Stimulated activated naive CD8-positive, alpha-beta T cell treated with anti-CD3 and anti-CD28 coated beads, Interleukin-15, Interleukin-2, amounts not matched to agents 100 U/mL and 50 U/mL, for 24 hours (primary cell): ENCODE data around the gene CR2.
A peak's percentile ranks its signal among the peaks of the same experiment; 100 is the strongest.
"Not testable (repeated sequence)": the region's sequence is repeated elsewhere in the genome, so short reads cannot be mapped to it uniquely, and the experiment has no call there.

ENCODE experiments used
- ATAC-seq: fragments of 150-1000 bp; cut with Tn5 transposase; one replicate; pipeline ENCODE4 v1.10.0; 2021
- DNase-seq: peaks from one replicate; pipeline ENCODE4 v3.0.0; 2021

The CR2 gene

DNA sequence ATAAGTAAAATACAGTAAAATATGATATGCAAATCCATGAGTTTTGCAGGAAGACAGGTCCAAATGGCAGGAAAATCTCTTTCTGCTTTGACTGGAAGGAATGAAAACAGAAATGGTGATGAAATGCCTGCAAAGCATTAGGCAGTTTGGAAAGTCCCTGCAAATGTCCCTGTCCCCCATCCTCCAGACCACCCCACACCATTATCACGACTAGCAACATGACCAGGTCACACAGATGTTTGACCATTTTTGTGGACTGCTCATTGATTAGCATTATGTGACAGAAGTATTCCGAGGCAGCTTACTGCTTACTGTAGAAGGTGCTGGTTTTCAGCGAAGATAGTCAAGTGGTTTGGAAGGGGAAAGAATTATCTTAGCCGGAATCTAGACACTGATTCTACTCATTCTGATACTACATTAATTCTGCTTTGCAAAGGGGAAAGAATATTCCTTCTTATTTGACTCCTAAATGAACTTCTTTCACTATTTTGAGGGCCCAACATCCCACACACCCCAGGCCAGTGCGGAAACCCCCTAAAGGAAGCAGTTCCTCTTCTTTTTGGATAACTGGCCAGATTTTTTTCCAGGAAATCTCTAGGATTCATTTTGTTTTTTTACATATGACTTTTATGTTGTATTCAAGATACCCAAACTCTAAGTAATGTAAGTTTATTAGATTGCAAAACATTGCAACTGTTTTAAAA lies 9.5 kb upstream of the CR2 start:
- ATAC-seq = no peak
- no peak for DNase-seq

DNA sequence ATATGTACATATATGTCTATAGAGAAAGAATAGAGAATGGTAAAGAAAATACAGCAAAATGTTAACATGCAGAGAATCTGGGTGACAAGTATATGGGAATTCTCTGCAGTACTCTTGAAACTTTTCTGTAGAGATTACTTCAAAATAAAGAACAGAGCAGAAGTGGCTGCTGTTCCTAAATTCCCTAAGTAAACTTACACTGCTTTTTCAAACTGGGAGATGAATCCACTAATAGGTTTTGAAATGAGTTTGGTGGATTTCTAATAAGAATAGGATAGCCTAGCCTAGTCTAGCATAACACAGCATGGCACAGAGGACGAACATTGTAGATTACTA lies 450 bp upstream of the CR2 start:
- ATAC-seq (no peak), DNase-seq (no peak)

DNA sequence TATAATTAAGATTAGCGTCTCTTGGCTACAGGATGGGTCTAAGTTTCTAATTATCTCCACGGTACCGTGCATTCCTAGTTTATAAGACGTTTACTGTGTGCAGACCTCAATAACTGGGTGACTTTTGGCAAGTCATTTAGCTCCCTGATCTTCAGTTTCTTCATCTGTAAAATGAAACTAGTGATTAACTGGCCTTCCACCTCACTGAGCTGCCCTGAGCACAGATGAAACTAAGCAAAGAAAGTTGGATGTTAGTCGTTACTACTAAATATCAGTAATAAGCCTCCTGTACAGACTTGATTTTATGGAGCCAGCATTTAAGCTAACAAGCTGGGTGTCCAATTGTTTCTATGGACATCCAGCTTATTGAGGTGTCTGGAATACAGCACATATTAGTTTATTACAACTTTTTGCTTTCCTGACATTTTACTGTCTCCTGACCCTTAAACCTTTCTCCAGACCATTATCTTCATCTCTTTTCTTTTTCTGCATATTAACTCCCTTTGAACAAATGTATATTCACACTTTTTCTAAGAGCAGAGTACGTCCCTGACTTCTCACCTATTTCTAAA lies 1.1 kb downstream of the CR2 start:
- DNase-seq = no peak

DNA sequence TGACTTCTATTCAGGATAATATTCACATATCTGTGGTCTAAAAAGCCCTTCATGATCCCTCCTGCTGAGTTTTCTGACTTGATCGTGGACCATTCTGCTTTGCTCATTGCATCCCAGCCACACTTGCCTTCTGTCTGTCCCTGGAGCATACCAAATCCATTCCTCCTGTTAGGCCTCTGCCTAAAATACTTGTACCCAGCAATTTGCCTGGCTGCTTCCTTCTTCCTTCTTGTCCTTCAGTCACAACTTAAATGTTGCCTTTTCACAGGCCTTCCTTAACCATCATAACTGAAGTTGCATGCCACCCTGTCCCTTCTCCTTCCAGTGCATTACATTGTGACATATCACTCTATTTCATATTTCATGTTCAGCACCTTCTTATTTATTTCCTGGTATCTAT lies 4.3 kb downstream of the CR2 start:
- ATAC-seq = no peak
- DNase-seq = no peak

More for the DNA sequence above, 1.1 kb downstream of the CR2 start:
- ATAC-seq = peak; percentile 21

DNA sequence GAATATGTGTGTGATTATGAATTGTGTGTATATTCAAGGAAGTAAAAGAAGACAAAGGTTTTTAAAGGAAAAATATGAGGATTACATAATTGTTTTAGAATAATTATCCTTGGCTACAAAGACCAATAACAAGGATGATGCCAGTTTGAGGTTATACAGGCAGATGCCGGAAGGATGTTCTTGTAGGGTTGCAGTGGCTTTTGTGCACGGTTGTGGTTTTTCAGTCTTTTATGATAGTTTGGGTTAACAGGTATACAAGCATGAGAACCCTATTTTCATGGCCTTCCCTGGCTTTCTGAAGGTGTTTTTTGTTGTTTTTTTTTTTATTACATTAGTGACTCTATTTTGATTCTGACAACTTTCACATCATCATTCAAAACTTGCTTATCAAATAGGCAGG lies 4.9 kb downstream of the CR2 start:
- DNase-seq (no peak), ATAC-seq (no peak)

DNA sequence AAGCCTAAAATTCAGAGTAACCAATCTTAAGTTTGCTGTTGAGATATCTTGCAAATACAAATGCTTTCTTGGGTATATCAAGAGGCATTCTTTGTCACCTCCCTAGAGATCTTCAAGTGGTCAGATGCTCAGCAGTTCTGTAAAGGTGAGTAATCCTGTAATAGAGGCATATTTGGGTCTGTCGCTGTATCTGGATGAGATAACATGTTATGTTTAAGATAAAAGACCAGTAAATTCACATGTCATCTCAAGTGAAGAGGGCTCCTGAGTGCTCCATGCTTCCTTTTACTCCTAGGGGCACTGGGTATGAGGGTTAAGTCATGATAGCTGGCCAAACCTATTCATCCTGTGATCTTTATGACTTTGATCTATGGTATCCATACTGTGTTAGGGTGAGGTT lies 7.5 kb downstream of the CR2 start:
- DNase-seq = no peak
- no peak for ATAC-seq

DNA sequence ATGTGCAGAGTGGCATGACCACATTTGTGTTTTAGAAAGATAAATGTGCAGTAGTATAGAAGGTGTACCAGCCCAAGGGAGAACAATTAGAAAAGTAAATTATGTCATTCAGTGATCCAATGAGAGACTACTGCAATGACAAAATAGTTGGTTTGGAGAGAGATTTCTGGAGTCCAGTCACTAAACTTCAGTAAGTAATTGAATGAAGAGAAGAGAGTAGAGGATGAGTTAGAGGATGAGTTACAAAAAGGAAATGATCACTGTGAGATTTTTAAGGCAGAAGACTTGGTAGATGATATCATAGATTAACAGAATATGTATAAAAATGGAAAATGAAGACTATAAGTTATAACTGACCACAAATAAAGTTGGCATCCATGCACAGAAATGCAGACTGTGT lies 8.4 kb downstream of the CR2 start:
- DNase-seq (no peak), ATAC-seq (no peak)

DNA sequence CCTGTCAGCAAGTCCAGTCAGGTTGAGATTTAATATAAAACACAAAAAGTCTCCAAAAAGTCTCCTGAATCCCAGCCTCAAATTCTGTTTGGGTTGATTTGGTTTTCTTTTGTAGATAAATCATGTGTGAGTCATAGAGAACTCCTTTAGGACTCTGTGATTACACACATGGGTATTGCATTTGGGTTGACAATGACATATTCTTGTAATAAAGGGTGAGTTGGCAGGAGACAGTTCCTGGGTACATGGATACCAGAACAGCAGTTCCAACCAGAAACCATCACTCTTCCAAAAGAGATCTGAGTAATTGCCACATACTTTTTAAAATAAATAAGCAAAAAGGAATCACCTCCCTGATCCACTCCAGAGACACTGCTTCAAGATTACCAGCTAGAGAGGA lies 8.9 kb downstream of the CR2 start:
- DNase-seq = no peak
- ATAC-seq = peak; percentile 73

DNA sequence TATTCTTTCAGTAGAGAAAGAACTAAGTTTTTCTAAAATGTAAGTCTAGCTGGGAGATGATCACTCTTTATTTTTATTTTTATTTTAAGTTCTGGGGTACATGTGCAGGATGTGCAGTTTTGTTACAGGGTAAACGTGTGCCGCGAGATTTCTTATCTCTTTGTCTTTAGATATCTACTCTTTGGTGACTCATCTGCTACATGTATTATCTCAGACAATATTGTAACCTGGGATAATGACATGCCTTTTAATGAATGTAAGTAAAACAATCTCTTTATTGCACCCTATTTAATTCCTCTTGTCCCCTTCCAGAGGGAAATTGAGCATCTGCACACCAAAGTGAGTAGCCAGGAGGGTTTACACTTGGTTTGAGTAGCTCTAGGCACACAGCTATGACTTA lies 9.4 kb downstream of the CR2 start:
- DNase-seq (no peak), ATAC-seq (no peak)

DNA sequence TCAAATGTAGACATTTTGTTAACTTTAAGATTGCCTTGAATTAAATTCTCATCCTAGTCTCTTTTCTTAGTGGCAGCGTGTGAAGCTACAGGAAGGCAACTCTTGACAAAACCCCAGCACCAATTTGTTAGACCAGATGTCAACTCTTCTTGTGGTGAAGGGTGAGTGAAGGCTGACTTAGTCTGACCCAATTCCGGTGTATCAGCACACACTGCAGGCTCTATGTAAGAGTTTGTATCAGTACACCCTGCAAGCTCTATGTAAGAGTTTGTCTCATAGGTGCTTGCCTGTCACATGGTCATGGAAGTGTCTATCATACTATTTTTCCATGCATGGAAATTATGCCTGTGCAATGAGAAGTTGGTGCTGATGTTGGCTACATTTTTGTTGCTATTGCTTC lies 16.8 kb downstream of the CR2 start:
- DNase-seq (no peak), ATAC-seq (peak; percentile 93)

DNA sequence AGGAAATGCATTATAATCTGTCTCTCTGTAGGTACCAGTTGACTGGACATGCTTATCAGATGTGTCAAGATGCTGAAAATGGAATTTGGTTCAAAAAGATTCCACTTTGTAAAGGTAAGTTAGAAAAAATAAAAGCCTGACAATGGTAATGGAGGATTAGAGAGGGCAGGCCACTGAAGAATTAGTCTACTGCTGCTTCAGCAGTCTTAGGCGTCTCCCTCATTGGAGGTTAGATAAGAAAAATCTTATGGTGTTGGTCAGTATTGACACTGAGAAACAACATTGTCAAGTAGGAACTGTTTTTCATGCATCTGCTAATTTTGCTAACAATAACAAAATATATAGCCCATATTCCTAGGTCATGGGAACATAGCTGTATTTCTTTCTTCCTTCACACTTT lies 20.1 kb downstream of the CR2 start:
- ATAC-seq = no peak
- no peak for DNase-seq

DNA sequence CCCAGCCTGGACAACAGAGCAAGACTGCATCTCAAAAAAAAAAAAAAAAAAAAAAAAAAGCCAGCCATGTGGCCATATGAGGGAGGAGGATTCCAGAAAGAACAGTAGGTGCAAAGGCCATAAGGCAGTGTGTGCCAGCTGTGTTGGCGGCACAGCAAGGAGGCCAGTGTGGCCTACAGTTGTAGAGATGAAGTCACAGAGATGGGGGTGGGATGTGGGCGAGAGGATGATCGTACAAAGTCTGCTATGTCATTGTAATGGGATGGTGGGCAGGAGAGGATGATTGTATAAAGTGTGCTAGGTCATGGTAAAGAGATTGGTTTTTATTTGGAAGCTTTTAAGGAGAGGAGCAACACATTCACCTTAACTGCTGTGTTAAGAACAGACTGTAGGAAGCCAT lies 32.1 kb downstream of the CR2 start:
- no peak for ATAC-seq
- no peak for DNase-seq

DNA sequence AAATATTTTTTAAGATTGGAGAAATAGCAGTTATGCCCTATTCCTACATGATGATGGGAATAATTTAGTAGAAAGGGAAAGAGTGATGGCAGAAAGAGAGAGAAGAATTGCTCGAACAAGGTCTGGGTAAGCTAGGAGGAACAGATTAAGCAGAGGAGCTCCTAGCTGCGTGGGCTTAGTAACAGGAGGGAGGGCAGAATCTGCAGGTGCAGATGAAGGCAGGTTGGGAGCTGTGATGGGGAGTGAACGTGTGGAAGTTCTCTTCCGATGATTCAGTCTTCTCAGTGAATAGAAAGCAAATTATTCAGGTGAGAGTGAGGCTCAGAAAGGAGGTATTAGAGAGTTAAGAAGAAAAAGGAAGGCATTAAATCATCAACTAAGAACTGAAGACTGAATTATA lies 33.5 kb downstream of the CR2 start:
- no peak for DNase-seq
- no peak for ATAC-seq

DNA sequence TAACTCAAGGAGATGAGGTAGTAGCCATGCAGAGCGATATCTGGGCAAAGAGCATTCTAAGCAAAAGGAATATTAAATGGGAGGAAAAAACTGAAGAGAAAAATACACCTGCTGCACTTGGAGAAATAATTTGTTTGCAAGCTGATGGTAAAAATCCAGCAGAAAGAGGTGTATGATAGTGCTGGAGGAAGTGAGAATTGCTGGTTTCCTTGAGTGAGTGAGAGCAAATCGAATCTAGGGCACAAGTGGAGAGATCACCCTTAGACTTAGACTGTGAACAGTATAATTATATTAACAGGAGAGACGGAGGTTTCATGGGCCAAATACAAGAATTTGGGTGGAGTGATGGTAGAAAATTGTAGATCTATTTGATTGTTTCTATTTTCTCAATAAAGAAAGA lies 39.1 kb downstream of the CR2 start:
- ATAC-seq = no peak
- no peak for DNase-seq

DNA sequence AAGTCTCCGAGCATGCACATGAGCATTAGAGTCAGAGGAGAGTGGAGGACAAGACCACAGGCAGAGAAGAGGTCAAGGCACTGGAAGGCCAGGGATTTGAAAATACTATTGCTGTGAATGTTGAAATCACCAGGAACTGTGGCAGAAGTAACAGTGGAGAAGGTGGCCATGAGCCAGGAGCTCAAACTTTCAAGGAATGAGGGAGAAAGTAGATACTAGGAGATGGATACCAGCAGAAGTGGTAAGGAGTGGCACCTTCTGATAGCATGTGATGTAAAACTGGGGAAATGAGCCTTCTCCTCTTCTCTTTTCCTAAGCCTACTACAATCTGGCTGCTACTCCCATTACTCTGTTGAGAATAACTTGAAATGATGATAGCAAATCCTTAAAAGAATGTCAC lies 40.0 kb downstream of the CR2 start:
- ATAC-seq = no peak
- no peak for DNase-seq

DNA sequence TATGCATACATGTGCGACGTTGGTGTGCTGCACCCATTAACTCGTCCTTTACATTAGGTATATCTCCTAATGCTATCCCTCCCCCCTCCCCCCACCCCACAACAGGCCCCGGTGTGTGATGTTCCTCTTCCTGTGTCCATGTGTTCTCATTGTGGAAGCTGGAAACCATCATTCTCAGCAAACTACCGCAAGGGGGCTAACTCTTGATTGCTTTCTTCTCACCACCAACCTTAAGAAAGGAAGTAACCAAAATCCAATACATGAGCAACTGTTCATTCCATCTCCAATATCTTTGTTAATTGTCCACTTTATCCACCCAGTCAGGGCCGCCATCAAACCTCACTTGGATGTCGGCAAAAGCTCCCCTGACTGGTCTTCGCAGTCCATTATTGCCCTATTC lies 41.2 kb downstream of the CR2 start:
- not testable (repeated sequence) for DNase-seq, ATAC-seq

DNA sequence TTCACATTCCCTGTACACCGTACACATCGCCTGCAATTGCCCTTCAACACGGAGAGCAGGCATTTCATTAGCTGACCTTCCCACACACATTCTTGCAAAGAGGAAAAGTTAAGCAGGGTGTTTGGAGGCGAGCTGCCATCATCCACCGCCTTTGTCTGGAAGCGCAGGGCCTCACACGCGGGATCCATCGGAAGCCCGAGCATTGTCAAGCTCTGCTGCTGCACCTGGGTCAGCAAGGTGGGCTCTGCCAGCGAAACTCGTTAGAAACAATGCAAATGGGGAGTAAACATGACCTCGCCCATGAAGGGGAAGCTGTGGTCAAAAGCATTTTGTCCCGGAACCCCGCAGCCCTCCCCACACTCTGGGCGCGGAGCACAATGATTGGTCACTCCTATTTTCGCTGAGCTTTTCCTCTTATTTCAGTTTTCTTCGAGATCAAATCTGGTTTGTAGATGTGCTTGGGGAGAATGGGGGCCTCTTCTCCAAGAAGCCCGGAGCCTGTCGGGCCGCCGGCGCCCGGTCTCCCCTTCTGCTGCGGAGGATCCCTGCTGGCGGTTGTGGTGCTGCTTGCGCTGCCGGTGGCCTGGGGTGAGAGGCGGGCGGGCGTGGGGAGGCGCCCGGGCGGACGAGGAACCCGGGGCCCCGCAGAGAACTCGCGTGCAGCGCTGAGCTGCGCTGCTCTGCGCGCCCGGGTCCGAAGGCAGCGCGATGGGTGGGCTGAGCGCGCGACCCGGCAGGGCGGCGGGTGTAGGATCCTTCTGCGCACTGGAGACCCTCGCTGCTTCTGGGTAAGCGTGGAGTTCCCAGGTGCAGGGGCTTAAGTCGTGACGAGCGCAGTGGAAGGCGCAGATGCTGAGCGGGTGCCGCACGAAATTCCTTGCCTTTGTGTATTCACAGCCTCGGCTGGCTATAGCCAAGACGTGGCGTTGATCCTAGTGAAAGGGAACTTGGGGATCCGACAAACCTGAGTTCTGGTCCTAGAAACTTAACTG lies 42.0 kb downstream of the CR2 start, which contains the start of gene CR1:
Gene CR1, plus strand, starts transcription at position 357 of the 992 bp plus-strand sequence. Its CDS starts 111 bp downstream, at position 468.
- DNase-seq = peak; percentile 36
- ATAC-seq = peak; percentile 42

DNA sequence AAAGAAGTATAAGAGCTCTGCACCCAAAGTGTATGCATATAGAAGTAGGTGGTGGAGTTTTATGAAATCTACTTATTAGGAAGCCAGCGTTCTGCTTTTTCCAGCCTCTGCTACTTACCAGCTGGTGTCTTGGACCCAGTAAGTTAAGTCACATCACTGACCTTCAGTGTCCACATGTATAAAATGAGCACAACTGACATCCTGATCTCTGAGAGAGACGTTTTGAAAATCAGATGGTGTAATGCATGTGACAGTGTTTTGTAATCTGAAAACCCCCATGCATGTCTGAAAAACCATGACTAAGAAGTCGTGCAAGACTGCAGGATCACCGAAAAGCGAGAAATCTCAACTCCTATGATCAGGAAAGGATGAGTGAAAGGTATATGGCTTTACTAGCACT lies 43.8 kb downstream of the CR2 start:
- ATAC-seq (no peak), DNase-seq (no peak)

DNA sequence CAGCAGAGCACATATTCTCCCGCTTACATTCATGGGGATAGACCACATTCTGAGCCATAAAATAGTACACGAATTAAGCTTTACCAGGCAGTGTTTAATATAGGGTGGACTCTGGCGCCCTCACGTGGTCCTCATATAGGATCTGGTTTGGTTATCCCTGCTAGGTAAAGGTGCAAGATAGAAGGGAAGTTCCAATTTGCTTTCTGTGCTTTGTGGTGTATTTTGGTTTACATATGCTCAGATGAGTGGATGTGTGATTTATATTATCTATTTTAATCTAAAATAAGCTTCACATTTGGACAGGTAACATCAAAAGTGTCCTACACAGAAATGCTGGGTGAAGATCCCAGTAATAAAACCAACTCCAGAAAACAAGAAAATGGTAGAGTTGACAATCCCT lies 45.4 kb downstream of the CR2 start:
- DNase-seq = peak; percentile 67
- peak; percentile 65 for ATAC-seq

DNA sequence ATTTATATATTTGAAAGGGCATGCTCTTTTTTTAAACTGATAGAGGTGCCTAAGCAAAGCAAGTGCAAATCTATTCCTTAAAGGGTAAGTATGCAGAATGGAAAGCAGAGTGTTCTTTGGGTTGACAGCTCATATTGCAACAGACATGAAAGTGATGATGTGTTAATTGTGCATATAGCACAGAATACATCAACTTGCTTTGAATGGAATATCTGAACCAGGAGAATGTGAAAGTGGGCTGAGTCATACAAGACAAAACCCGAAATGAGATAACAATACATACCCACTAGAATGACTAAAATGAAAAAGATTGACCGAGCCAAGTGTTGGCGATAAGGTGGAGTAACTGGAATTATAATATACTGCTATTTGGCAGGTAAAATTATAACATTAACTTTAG lies 46.2 kb downstream of the CR2 start:
- ATAC-seq (peak; percentile 87), DNase-seq (no peak)

DNA sequence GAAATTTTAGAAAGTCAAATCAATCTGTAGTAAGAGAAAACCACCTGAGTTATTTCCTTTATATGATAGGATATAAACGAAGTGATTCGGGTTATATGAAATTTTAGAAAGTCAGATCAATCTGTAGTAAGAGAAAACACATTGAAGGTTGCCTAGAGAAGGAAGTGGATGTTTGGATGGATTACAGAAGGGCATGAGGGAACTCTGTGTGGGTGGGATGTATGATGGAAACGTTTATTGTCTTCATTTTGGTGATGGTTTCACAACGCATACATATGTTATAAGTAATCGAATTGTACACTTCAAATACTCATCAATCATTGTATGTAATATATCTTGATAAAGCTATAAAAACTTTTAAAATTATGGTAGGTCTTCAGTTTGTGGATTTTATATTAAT lies 46.9 kb downstream of the CR2 start:
- DNase-seq (no peak), ATAC-seq (no peak)

DNA sequence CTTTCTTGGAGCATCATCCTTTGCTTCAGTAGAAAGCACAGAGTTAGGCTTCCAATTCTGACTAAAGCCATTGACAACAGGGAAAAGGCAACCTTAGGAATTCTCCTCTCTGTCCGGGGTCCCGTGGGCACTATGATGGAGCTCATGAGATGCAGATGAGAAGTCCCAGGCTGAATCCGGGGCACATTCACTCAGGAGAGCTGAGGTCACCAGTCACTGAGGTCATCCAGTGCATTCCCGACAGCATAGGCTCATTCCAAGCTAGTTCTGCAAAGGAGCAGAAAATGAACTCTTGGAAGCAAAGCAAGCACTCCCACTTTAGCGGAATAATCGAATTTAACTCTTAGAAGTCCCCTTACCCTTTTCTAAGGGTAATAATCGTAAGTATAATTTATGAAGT lies 48.6 kb downstream of the CR2 start:
- no peak for ATAC-seq
- DNase-seq = no peak

DNA sequence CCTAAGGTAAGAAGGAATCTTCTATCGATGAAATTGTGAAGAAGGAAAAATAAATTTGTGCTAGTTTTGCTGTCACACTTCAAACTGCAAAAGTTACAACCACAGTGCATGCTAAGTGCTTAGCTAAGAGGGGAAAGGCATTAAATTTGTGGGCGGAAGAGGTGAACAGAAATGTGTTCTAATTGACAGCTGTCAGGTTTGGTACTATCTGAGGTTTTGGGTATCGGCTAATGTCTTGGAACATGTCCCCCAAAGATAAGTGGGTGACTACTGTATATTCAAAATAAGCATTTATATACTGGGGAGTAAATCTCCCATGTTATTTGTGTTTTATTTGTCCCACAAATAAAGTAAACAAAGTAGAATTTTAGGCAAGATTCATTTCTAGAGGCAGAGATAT lies 49.8 kb downstream of the CR2 start:
- DNase-seq (no peak), ATAC-seq (no peak)
